ENCODE data around the gene STAT5A.

The STAT5A gene

DNA sequence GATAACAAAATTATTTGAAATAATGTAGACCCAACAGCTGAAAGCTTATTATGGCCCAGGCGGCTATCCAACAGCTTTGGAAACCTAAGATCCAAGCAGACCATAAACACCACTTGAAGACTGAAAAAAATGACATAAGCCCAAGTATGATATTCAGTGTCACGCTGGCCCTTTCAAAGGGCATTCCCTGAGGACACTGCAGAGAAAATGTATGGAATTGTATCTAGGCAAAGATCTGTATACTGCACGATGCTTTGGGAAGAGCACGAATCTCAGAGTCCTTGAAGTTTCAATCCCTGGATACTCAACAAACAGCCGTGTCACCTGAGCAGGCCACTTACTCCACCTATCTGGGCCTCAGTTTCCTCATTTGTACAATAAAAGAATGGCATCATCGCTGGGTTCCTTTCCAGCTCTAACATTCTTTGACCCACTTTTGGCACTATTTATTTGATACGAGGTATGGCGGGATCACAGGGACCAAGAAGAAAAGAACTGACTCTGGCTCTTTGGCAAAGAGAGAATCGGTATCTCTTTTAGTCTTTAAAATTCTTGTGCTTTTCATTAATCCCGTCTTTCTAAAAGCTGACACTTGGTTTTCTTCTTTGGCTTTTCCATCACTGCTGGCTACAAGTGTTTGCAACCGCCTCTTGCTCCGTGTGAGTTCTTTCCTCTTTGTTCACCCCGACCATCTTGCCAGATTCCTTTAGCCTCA is 13.3 kb upstream of the STAT5A start:
- no peak for FAIRE-seq
- TF ChIP-seq, protein P1, sequence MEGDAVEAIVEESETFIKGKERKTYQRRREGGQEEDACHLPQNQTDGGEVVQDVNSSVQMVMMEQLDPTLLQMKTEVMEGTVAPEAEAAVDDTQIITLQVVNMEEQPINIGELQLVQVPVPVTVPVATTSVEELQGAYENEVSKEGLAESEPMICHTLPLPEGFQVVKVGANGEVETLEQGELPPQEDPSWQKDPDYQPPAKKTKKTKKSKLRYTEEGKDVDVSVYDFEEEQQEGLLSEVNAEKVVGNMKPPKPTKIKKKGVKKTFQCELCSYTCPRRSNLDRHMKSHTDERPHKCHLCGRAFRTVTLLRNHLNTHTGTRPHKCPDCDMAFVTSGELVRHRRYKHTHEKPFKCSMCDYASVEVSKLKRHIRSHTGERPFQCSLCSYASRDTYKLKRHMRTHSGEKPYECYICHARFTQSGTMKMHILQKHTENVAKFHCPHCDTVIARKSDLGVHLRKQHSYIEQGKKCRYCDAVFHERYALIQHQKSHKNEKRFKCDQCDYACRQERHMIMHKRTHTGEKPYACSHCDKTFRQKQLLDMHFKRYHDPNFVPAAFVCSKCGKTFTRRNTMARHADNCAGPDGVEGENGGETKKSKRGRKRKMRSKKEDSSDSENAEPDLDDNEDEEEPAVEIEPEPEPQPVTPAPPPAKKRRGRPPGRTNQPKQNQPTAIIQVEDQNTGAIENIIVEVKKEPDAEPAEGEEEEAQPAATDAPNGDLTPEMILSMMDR (IDR thresholded peaks at IDR 0.05; ENCODE audit: insufficient read depth, missing control alignments), result no peak
- DNase-seq (ENCODE audit: insufficient read length, low spot score), result no peak

DNA sequence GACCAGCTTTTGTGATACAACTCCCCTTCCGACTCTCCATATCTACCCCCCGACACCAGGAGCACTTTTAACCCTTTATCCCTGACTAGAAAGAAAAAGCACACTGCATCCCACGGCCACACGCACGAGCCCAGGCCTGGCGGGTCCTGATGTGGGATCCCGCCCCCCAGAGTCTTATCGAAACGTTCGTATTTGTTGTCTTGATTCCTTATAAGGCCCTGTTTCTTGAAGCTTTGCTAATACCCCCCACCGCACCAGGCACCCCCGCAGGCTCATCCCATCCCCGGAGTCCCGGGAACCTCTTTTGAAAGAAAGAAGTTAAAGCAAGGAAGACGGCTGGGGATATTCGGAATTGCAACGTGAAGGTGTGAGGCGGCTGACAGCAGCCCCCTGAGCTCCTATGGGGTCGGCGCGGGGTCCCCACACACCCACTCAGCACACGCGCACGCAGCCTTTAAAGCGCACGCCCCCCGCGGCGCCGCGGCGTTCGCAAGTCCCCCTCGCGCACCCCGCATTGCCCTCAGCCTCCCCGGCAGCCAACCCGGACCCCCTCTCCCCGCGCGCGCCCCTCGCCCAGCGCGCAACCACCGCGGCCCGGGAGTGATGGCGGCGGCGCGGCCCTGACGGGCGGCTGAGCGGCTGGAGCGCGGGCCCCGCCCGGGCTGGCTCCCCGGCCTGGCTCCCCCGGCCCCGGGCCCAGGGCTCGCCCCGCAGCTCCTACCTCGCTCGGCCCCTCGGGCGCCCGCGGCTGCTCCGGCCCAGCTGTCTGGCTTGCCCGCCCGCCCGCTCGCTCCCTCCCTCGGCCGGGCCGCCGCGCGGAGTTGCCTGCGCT is 12.6 kb upstream of the STAT5A start:
- DNase-seq (ENCODE audit: insufficient read length, low spot score) (no peak), FAIRE-seq (no peak)
- TF ChIP-seq, protein P1 (IDR thresholded peaks at IDR 0.05; ENCODE audit: insufficient read depth, missing control alignments), result no peak

DNA sequence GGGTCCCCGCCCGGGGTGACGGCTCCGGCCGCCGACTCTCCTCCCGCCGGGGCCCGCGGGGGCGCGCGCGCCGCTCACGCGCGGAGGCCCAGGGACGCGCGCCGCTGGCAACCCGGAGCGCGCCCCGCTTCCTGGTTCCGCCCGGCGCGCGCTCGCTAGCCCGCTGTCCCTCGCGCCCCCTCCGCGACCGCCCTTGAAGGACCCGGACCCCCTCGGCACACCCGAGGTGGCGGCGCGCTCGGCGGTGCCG is 12.0 kb upstream of the STAT5A start, which contains the start of gene STAT5B:
TSS of gene STAT5B (minus strand) at position 33 of the 250 bp plus-strand sequence. CDS start 44,264 bp downstream, outside the sequence.
- peak; percentile 79 for DNase-seq (ENCODE audit: insufficient read length, low spot score)

DNA sequence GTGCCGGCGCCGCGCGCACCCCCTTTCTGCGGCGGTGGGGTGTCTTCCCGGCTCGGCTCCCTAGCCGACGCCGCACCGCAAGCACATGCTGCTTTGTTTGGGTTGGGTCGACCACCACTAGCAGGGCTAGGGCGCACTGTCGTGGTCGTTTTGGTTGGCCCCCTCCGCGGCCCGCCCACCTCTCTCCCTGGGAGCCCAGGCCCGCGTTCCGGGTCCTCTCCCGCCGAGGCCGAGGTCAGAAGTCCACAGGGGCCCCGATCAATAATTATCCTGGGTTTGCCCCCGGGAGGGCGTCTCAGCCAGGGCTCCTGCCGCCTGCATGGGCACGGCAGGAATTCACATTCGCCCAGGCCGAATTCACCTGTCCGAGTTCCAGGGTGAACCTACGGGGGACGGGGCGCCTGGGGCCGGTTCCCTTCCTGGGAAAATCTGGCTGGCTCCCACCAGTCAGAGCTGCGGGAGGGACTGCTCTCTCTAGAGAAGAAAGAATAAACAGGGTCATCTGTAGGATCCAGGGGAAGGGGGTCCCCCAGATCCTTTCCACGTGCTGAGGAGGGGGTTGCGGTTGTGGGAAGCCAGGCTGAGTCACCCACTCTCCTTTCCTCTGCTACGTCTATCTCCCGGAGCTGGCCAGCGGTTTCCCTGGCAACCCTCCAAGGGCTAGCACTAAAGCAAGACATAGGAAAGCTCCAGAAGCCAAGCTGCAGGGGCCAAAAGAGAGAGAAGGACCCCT is 11.5 kb upstream of the STAT5A start:
- DNase-seq (ENCODE audit: insufficient read length, low spot score) (no peak), FAIRE-seq (no peak)
- TF ChIP-seq, protein P1 (IDR thresholded peaks at IDR 0.05; ENCODE audit: insufficient read depth, missing control alignments), result no peak

More for the DNA sequence above, 12.0 kb upstream of the STAT5A start, which contains the start of gene STAT5B:
- FAIRE-seq, result no peak
- TF ChIP-seq, protein P1 (IDR thresholded peaks at IDR 0.05; ENCODE audit: insufficient read depth, missing control alignments), result no peak

DNA sequence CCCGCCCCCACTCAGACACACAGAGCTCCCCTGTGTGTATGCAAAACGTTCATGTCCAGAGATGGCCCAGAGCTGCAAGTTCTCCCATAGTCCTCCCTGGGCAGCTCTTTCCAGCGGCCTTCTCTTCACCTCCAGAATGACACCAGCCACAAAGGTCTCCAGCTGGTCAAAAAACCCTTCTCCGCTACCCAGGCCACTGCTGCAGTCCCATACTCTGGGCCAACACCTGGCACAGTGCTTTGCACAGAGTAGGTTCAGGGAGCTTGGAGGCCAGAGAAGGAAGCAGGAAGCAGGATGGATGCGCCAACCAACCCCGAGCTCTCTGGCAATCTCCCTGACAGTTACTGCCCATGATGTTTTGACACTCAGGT is 11.0 kb upstream of the STAT5A start:
- no peak for DNase-seq (ENCODE audit: insufficient read length, low spot score)
- no peak for FAIRE-seq
- TF ChIP-seq, protein P1 (IDR thresholded peaks at IDR 0.05; ENCODE audit: insufficient read depth, missing control alignments), result no peak

DNA sequence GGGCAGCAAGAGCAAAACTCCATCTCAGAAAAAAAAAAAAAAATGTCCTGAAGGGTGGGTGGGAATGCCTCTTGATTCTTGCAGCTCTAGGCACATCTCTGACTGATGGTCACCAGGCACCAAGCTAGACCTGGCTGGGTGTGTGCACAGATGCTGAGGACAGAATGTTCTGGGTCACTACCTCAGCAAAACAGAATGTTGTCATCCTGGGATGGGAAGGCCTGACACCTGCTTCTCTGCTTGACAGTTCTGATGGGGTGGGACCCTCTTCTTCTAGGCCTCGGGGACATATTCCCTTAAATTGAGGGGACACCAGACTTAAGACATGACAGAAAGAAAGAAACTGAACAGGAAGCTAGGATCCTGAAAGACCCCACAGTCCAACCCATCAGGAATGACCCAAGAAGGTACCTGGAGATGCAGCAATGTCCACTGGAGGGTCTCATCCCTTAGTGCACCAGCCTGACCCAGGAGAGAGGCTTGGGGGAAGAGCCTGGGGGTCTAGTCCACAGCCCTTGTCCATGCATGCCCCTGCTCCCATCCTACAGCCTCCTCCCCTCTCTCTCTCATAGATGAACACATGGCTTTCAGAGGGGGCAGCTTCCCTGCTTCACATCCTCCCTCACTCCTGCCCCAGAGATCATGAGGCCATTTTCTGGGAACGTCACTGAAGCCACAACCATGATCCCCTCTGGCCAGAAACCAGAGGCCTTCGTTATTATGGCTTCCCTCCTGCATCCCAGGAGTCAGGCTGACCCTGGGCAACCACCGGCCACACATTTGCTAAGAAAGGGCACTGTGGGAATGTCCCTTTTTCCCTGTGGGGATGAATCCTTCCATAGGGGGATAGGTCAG is 8.3 kb upstream of the STAT5A start:
- DNase-seq (ENCODE audit: insufficient read length, low spot score) (no peak), FAIRE-seq (no peak)
- TF ChIP-seq, protein P1 (IDR thresholded peaks at IDR 0.05; ENCODE audit: insufficient read depth, missing control alignments), result no peak
